Natural killer cell (primary cell): Measurements from ENCODE around the gene ISYNA1. TPM values are rescaled to one million over a fixed set of nuclear protein-coding genes. Genes with fewer than 3 reads are reported as not detected.

Experiments used
- ATAC-seq, 3 donors: fragments of 150-1000 bp in 2 of 3; fragments of 200-7000 bp in 1 of 3; cut with Tn5 transposase; 1 replicate in 1 of 3; 2 replicates in 2 of 3; pipeline ENCODE4 v1.10.0; 2021; ENCODE audit warnings: mild to moderate bottlenecking in 2 of 3, moderate library complexity in 2 of 3
- DNase-seq, 2 donors: peaks; one replicate each; pipeline versions ENCODE4 v3.0.0 to v3.0.0-alpha.2; 2013 to 2021; ENCODE audit warnings: mixed read lengths in 1 of 2
- H3K27ac ChIP-seq: one replicate; pipeline ENCODE4 v1.5.1; 2013; ENCODE audit warnings: mild to moderate bottlenecking, low read length
- H3K27me3 ChIP-seq: one replicate; pipeline ENCODE4 v1.6.1; 2013; ENCODE audit warnings: low read length; ENCODE audit not compliant: control insufficient read depth, insufficient read depth
- H3K36me3 ChIP-seq: one replicate; pipeline ENCODE4 v1.6.1; 2013; ENCODE audit warnings: low read length; ENCODE audit not compliant: control insufficient read depth, insufficient read depth
- H3K4me1 ChIP-seq: one replicate; pipeline ENCODE4 v1.6.1; 2013; ENCODE audit warnings: low read length; ENCODE audit not compliant: control insufficient read depth, insufficient read depth
- H3K4me3 ChIP-seq: one replicate; pipeline ENCODE4 v1.5.1; 2013; ENCODE audit warnings: low read length
- H3K9me3 ChIP-seq: one replicate; pipeline ENCODE4 v1.6.1; 2013; ENCODE audit warnings: low read length; ENCODE audit not compliant: control insufficient read depth, insufficient read depth
- H3K27ac Mint-ChIP-seq, 2 donors: one replicate each; pipeline ENCODE4 v1.8.0; 2022; ENCODE audit warnings: mild to moderate bottlenecking in 2 of 2, mixed read lengths in 2 of 2, moderate library complexity in 1 of 2
- H3K27me3 Mint-ChIP-seq, 2 donors: one replicate each; pipeline ENCODE4 v1.8.0; 2022; ENCODE audit warnings: low read depth in 2 of 2, mixed read lengths in 2 of 2
- H3K36me3 Mint-ChIP-seq: one replicate; pipeline ENCODE4 v1.8.0; 2022; ENCODE audit warnings: mixed read lengths
- H3K4me1 Mint-ChIP-seq, 2 donors: one replicate each; pipeline ENCODE4 v1.8.0; 2022; ENCODE audit warnings: mixed read lengths in 2 of 2
- H3K4me3 Mint-ChIP-seq: one replicate; pipeline ENCODE4 v1.8.0; 2022; ENCODE audit warnings: mild to moderate bottlenecking, moderate library complexity, mixed read lengths
- H3K9me3 Mint-ChIP-seq, 2 donors: one replicate each; pipeline ENCODE4 v1.8.0; 2022; ENCODE audit warnings: mixed read lengths in 2 of 2
- WGBS: methylation state at CpG from one replicate; pipeline ENCODE4 v1.1.7; 2013; ENCODE audit warnings: missing lambda C conversion rate; ENCODE audit not compliant: insufficient coverage; 5-methylcytosine and 5-hydroxymethylcytosine counted together
- intact Hi-C: fragments of 100-400 bp; cut with micrococcal nuclease; formaldehyde crosslinking; loops from one replicate; pipeline ENCODE4 v1.14.2; 2022
- total RNA-seq, 4 donors: library from RNA; stranded (reverse); fragments of 120-200 nt in 1 of 4; gene quantifications; one replicate each; pipeline versions ENCODE4 v1.2.3 to v1.2.4, GENCODE V29; 2013 to 2022
- TF ChIP-seq, protein P1 (sequence below): fragments of 200-600 bp; IDR thresholded peaks from one replicate; pipeline ENCODE4 v1.8.0; 2022; ENCODE audit warnings: antibody characterized with exemption

Gene ISYNA1
- total RNA-seq, 3 donors from 2014 or later (not counting 1 experiment from before 2014, with no cell fraction given), result 39.7 to 53.6 (median 40.1) TPM

- peaks cover 77% of the 10 kb centered on the region for H3K4me1 ChIP-seq
- TF ChIP-seq, protein P1, sequence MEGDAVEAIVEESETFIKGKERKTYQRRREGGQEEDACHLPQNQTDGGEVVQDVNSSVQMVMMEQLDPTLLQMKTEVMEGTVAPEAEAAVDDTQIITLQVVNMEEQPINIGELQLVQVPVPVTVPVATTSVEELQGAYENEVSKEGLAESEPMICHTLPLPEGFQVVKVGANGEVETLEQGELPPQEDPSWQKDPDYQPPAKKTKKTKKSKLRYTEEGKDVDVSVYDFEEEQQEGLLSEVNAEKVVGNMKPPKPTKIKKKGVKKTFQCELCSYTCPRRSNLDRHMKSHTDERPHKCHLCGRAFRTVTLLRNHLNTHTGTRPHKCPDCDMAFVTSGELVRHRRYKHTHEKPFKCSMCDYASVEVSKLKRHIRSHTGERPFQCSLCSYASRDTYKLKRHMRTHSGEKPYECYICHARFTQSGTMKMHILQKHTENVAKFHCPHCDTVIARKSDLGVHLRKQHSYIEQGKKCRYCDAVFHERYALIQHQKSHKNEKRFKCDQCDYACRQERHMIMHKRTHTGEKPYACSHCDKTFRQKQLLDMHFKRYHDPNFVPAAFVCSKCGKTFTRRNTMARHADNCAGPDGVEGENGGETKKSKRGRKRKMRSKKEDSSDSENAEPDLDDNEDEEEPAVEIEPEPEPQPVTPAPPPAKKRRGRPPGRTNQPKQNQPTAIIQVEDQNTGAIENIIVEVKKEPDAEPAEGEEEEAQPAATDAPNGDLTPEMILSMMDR, result no peak
Measured at GRCh38 chr19:18417250-18418028, 20.5 kb downstream of the ISYNA1 start.

GRCh38 chr19:18416778-18417249 lies 21.1 kb downstream of the ISYNA1 start:
- H3K9me3 Mint-ChIP-seq, result no peaks in the 10 kb centered on the region
- peak overlapping the region; percentile 39 for H3K4me3 ChIP-seq
- DNase-seq (peak; percentile 71 to 87), ATAC-seq (peak; percentile 31 to 50 (median 44))
- H3K36me3 Mint-ChIP-seq, result no peaks in the 10 kb centered on the region
- TF ChIP-seq, protein P1, result no peak
- peak overlapping the region; percentile 82 to 97 for H3K27ac Mint-ChIP-seq
- no peaks in the 10 kb centered on the region for H3K9me3 ChIP-seq
- H3K27ac ChIP-seq, result peak overlapping the region; percentile 89
- peaks cover 54 to 69% of the 10 kb centered on the region in 2 donors for H3K4me1 Mint-ChIP-seq
- 1% methylated on average over 44 of the region's 44 CpGs for WGBS
- H3K4me1 ChIP-seq, result peaks cover 71% of the 10 kb centered on the region
- H3K4me3 Mint-ChIP-seq, result peak overlapping the region; percentile 85
- intact Hi-C loops, result loop anchor here (5.0 kb wide), 3 partner anchors 40 to 225 kb away; partner anchors contain the start of gene MPV17L2
- H3K27me3 Mint-ChIP-seq, result no peaks in the 10 kb centered on the region
- no peaks in the 10 kb centered on the region for H3K27me3 ChIP-seq
- no peaks in the 10 kb centered on the region for H3K36me3 ChIP-seq

More at GRCh38 chr19:18417250-18418028, 20.5 kb downstream of the ISYNA1 start:
- Mint-ChIP-seq H3K4me1 (peaks cover 60 to 75% of the 10 kb centered on the region in 2 donors), H3K27me3 (no peaks in the 10 kb centered on the region), H3K36me3 (no peaks in the 10 kb centered on the region), H3K4me3 (peak overlapping the region; percentile 86), H3K27ac (peak overlapping the region; percentile 91 to 97), H3K9me3 (no peaks in the 10 kb centered on the region)
- Histone ChIP-seq H3K36me3 (no peaks in the 10 kb centered on the region), H3K27me3 (no peaks in the 10 kb centered on the region), H3K27ac (peak overlapping the region; percentile 89), H3K4me3 (peak overlapping the region; percentile 39), H3K9me3 (no peaks in the 10 kb centered on the region)
- DNase-seq (peak in 1 of 2 donors; percentile 58), ATAC-seq (peak in 1 of 3 donors; percentile 4)
- under 1% methylated on average over 53 of the region's 53 CpGs for WGBS
- intact Hi-C loops, result loop anchor here (5.0 kb wide), 3 partner anchors 40 to 225 kb away; partner anchors contain the start of gene MPV17L2

DNA sequence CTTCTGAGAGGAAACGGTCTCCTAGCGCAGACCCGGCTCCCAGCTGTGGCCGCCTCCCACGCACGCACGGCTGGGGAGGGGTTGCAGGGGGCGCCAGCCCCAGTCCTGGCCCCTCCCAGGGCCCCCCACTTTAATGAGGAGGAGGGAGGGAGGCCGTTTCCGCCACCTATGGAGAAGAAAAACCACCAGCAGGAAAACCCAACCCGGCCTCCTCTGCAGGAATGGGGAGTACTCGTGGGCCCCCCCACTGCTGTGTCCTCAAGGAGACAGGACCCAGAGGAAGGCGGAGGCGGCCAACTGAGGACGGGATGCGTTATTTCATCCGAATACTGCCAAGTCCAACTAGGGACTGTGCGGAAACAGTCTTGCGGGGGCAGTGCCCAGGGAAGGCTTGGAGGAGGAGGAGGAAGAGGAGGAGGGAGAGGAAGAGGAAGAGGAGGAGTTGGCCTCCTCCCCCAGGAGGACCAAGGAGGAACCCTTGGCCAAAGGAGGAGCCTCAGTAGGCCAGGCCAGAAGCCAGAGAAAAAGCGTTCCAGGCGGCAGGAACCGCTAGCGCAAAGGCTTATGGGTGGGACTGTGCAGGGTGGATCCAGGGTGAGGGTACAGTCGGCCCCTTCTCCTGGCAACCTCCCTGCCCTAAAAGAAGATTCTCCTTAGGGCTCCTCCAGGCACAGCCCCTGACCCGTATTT lies 22.6 kb downstream of the ISYNA1 start:
- Histone ChIP-seq H3K4me1 (peaks cover 58% of the 10 kb centered on the region), H3K27ac (peak overlapping the region; percentile 89), H3K4me3 (no peak overlapping the region), H3K27me3 (no peaks in the 10 kb centered on the region), H3K36me3 (no peaks in the 10 kb centered on the region), H3K9me3 (no peaks in the 10 kb centered on the region)
- Mint-ChIP-seq H3K4me3 (peak overlapping the region; percentile 45), H3K36me3 (no peaks in the 10 kb centered on the region), H3K9me3 (no peaks in the 10 kb centered on the region), H3K27ac (peak overlapping the region; percentile 63 to 97), H3K4me1 (peaks cover 39 to 60% of the 10 kb centered on the region in 2 donors), H3K27me3 (no peaks in the 10 kb centered on the region)
- DNase-seq (peak in 1 of 2 donors; percentile 19), ATAC-seq (no peak)
- TF ChIP-seq, protein P1, result no peak
- intact Hi-C loops, result loop anchor here (5.0 kb wide), 3 partner anchors 38 to 223 kb away; partner anchors contain the start of gene MPV17L2
- WGBS, result 25% methylated on average over 23 of the region's 25 CpGs
